Right cardiac atrium (tissue), 5 donors: ENCODE results near the gene MMD2. TPM values are rescaled to one million over a fixed set of nuclear protein-coding genes. Genes with fewer than 3 reads are reported as not detected.
"Not testable (repeated sequence)": the region's sequence is repeated elsewhere in the genome, so short reads cannot be mapped to it uniquely, and the experiment has no call there.

Experiments used
- ATAC-seq, 2 donors: fragments of 200-7000 bp; cut with Tn5 transposase; one replicate each; pipeline versions ENCODE4 v1.8.0 to v1.9.1; 2020; ENCODE audit warnings: moderate library complexity in 2 of 2, mild to moderate bottlenecking in 1 of 2
- DNase-seq, 3 donors: peaks; one replicate each; pipeline ENCODE4 v3.0.0-alpha.2; 2020
- H3K27ac ChIP-seq: one replicate; pipeline ENCODE4 v1.5.1; 2013; ENCODE audit warnings: mild to moderate bottlenecking, low read length, control low read depth, moderate library complexity
- H3K27me3 ChIP-seq: one replicate; pipeline ENCODE4 v1.6.1; 2013; ENCODE audit not compliant: control insufficient read depth, insufficient read depth
- H3K4me1 ChIP-seq: one replicate; pipeline ENCODE4 v1.6.1; 2013; ENCODE audit warnings: low read length; ENCODE audit not compliant: control insufficient read depth, insufficient read depth
- H3K4me3 ChIP-seq: one replicate; pipeline ENCODE4 v1.5.1; 2013; ENCODE audit warnings: low read length, control low read depth
- H3K9me3 ChIP-seq: one replicate; pipeline ENCODE4 v1.6.1; 2013; ENCODE audit warnings: low read length; ENCODE audit not compliant: control insufficient read depth
- WGBS: extraction: QIAGEN DNeasy Blood & Tissue Kit; methylation state at CpG from one replicate; pipeline ENCODE4 v1.1.7; 2013; 5-methylcytosine and 5-hydroxymethylcytosine counted together
- intact Hi-C, 4 donors: fragments of 100-400 bp; cut with DNase I; formaldehyde crosslinking; loops; one replicate each; pipeline versions ENCODE4 v1.11.0 to v1.14.0; 2022 to 2023
- long read RNA-seq, 4 donors: library from polyadenylated mRNA; unstranded; transcript quantifications; one replicate each; pipeline ENCODE4 v2.0.0, GENCODE V29; 2020 to 2021
- polyA plus RNA-seq: library from polyadenylated mRNA; stranded (reverse); fragments of 200-250 nt; gene quantifications from one replicate; pipeline ENCODE4 v1.2.3, GENCODE V29; 2013
- total RNA-seq, 4 donors: library from RNA; stranded (reverse); fragmentation: NEBNext Ultra II Directional; extraction: Animal tissue kit (Norgen Biotek cat#: 25700); gene quantifications; one replicate each; pipeline ENCODE4 v1.2.1, GENCODE V29; 2021
- donor health status: healthy with polysubstance abuse.
- donor health status: DM: no; HTN: yes; CAD: no.
- donor health status: DM: no; HTN: no; CAD: no.
- donor health status: DM: no; HTN: yes; CAD: no; lungs with severe emphysema.
- donor health status: DM: yes; HTN: yes; CAD: no.

The MMD2 gene
- total RNA-seq (not detected), polyA plus RNA-seq (not detected)
- long read RNA-seq, donor 1, result 0 reads
- long read RNA-seq, donor 2, result 0 reads
- long read RNA-seq, donor 3, result 0 reads
- long read RNA-seq, donor 4, result 0 reads

- Histone ChIP-seq H3K4me3 (peak within 1 kb of the TSS; percentile 77), H3K27me3 (no peaks in the 10 kb centered on the region), H3K9me3 (no peaks in the 10 kb centered on the region), H3K27ac (no peak within 1 kb of the TSS), H3K4me1 (no peaks in the 10 kb centered on the region)
- WGBS, result 2% methylated on average over 86 of the region's 87 CpGs
- no peak for ATAC-seq
- intact Hi-C loops, result no loop called here
- DNase-seq, result no peak
Observed at GRCh38 chr7:4958477-4959301, at the start of gene MMD2. Gene MMD2, minus strand, starts transcription at chr7:4959187. Its CDS starts 170 bp downstream, at chr7:4959017.

GRCh38 chr7:5005066-5005465, 46.1 kb upstream of the MMD2 start:
- intact Hi-C loops, result no loop called here
- 87% methylated on average over 1 of the region's 1 CpG for WGBS
- H3K27me3 ChIP-seq, result no peaks in the 10 kb centered on the region
- H3K4me1 ChIP-seq, result no peaks in the 10 kb centered on the region
- no peak overlapping the region for H3K4me3 ChIP-seq
- H3K27ac ChIP-seq, result no peak overlapping the region
- DNase-seq (no peak), ATAC-seq (no peak)
- no peaks in the 10 kb centered on the region for H3K9me3 ChIP-seq

- no peaks in the 10 kb centered on the region for H3K4me1 ChIP-seq
- DNase-seq, result no peak
- ATAC-seq, result no peak
- H3K9me3 ChIP-seq, result no peaks in the 10 kb centered on the region
- no peak overlapping the region for H3K27ac ChIP-seq
- H3K4me3 ChIP-seq, result no peak overlapping the region
- intact Hi-C loops, result no loop called here
- H3K27me3 ChIP-seq, result no peaks in the 10 kb centered on the region
- WGBS, result 96% methylated on average over 5 of the region's 5 CpGs
Observed at GRCh38 chr7:5001911-5002310, 42.9 kb upstream of the MMD2 start.

GRCh38 chr7:5001003-5001402, 42.0 kb upstream of the MMD2 start:
- DNase-seq (no peak), ATAC-seq (no peak)
- Histone ChIP-seq H3K4me3 (no peak overlapping the region), H3K9me3 (no peaks in the 10 kb centered on the region), H3K27me3 (no peaks in the 10 kb centered on the region), H3K4me1 (no peaks in the 10 kb centered on the region), H3K27ac (no peak overlapping the region)
- intact Hi-C loops, result no loop called here
- 90% methylated on average over 4 of the region's 4 CpGs for WGBS

- intact Hi-C loops, result no loop called here
- 96% methylated on average over 5 of the region's 5 CpGs for WGBS
- Histone ChIP-seq H3K9me3 (no peaks in the 10 kb centered on the region), H3K4me3 (no peak overlapping the region), H3K27ac (no peak overlapping the region), H3K27me3 (no peaks in the 10 kb centered on the region), H3K4me1 (no peaks in the 10 kb centered on the region)
- DNase-seq (no peak), ATAC-seq (no peak)
Observed at GRCh38 chr7:4999369-4999950, 40.5 kb upstream of the MMD2 start.

- Histone ChIP-seq H3K27ac (no peak overlapping the region), H3K4me3 (no peak overlapping the region), H3K4me1 (no peaks in the 10 kb centered on the region), H3K27me3 (no peaks in the 10 kb centered on the region), H3K9me3 (no peaks in the 10 kb centered on the region)
- no peak for DNase-seq
- 91% methylated on average over 7 of the region's 7 CpGs for WGBS
- no peak for ATAC-seq
- intact Hi-C loops, result no loop called here
Observed at GRCh38 chr7:4998910-4999309, 39.9 kb upstream of the MMD2 start.

GRCh38 chr7:4998244-4998643, 39.3 kb upstream of the MMD2 start:
- Histone ChIP-seq H3K4me3 (no peak overlapping the region), H3K27me3 (no peaks in the 10 kb centered on the region), H3K4me1 (no peaks in the 10 kb centered on the region), H3K9me3 (no peaks in the 10 kb centered on the region), H3K27ac (no peak overlapping the region)
- no peak for ATAC-seq
- WGBS, result 88% methylated on average over 3 of the region's 3 CpGs
- DNase-seq, result no peak
- intact Hi-C loops, result no loop called here

- Histone ChIP-seq H3K9me3 (no peaks in the 10 kb centered on the region), H3K27me3 (no peaks in the 10 kb centered on the region), H3K4me3 (no peak overlapping the region), H3K27ac (no peak overlapping the region), H3K4me1 (no peaks in the 10 kb centered on the region)
- WGBS, result 90% methylated on average over 7 of the region's 7 CpGs
- no peak for DNase-seq
- intact Hi-C loops, result no loop called here
- ATAC-seq, result no peak
Observed at GRCh38 chr7:4996696-4997222, 37.8 kb upstream of the MMD2 start.

- intact Hi-C loops, result no loop called here
- DNase-seq (no peak), ATAC-seq (no peak)
- WGBS, result 91% methylated on average over 10 of the region's 10 CpGs
- no peak overlapping the region for H3K4me3 ChIP-seq
- H3K27ac ChIP-seq, result no peak overlapping the region
- no peaks in the 10 kb centered on the region for H3K4me1 ChIP-seq
- no peaks in the 10 kb centered on the region for H3K27me3 ChIP-seq
- H3K9me3 ChIP-seq, result no peaks in the 10 kb centered on the region
Observed at GRCh38 chr7:4995429-4995969, 36.5 kb upstream of the MMD2 start.

- Histone ChIP-seq H3K4me1 (no peaks in the 10 kb centered on the region), H3K27ac (no peak overlapping the region), H3K9me3 (no peaks in the 10 kb centered on the region), H3K27me3 (no peaks in the 10 kb centered on the region), H3K4me3 (no peak overlapping the region)
- ATAC-seq, result no peak
- intact Hi-C loops, result no loop called here
- DNase-seq, result no peak
- WGBS, result 91% methylated on average over 8 of the region's 8 CpGs
Observed at GRCh38 chr7:4993471-4993870, 34.5 kb upstream of the MMD2 start.

GRCh38 chr7:4982741-4983140, 23.8 kb upstream of the MMD2 start:
- H3K27ac ChIP-seq, H3K4me1 ChIP-seq, H3K27me3 ChIP-seq, intact Hi-C loops, H3K9me3 ChIP-seq, H3K4me3 ChIP-seq, DNase-seq: not testable (repeated sequence)
- WGBS, result 13% methylated on average over 2 of the region's 2 CpGs
- peak in 1 of 2 donors; percentile 32 for ATAC-seq
